GM19099 (cell line): Measurements from ENCODE around the gene ARRB2.

Experiments
- POLR2A ChIP-seq: IDR thresholded peaks from 3 replicates; pipeline ENCODE4 v1.6.1; 2011; ENCODE audit warnings: low read depth; ENCODE audit not compliant: insufficient read length; ENCODE audit errors: extremely low read depth

ARRB2 gene

GRCh38 chr17:4709794-4710692, at the start of gene ARRB2:
TSS of gene ARRB2 (plus strand) at chr17:4710632. CDS start at chr17:4710722, 90 bp downstream.
- peak; percentile 54 for TF ChIP-seq POLR2A

GRCh38 chr17:4663711-4664110, 46.7 kb upstream of the ARRB2 start:
- TF ChIP-seq POLR2A = no peak

- TF ChIP-seq POLR2A = no peak
Observed at GRCh38 chr17:4664230-4664629, 46.2 kb upstream of the ARRB2 start.

- TF ChIP-seq POLR2A = no peak
Observed at GRCh38 chr17:4665027-4665426, 45.4 kb upstream of the ARRB2 start.

GRCh38 chr17:4666296-4666695, 44.1 kb upstream of the ARRB2 start:
- no peak for TF ChIP-seq POLR2A

GRCh38 chr17:4667166-4667565, 43.3 kb upstream of the ARRB2 start:
- no peak for TF ChIP-seq POLR2A

GRCh38 chr17:4672055-4672630, 38.3 kb upstream of the ARRB2 start:
- TF ChIP-seq POLR2A = no peak

- no peak for TF ChIP-seq POLR2A
Observed at GRCh38 chr17:4672751-4673150, 37.7 kb upstream of the ARRB2 start.

GRCh38 chr17:4673169-4673568, 37.3 kb upstream of the ARRB2 start:
- TF ChIP-seq POLR2A = no peak

GRCh38 chr17:4673986-4674684, 36.3 kb upstream of the ARRB2 start:
- TF ChIP-seq POLR2A = no peak

- no peak for TF ChIP-seq POLR2A
Observed at GRCh38 chr17:4674685-4674998, 35.8 kb upstream of the ARRB2 start.

GRCh38 chr17:4675791-4676190, 34.6 kb upstream of the ARRB2 start:
- TF ChIP-seq POLR2A = no peak

- TF ChIP-seq POLR2A = no peak
Observed at GRCh38 chr17:4676791-4677190, 33.6 kb upstream of the ARRB2 start.

GRCh38 chr17:4678448-4679026, 31.9 kb upstream of the ARRB2 start:
- TF ChIP-seq POLR2A = no peak

GRCh38 chr17:4679658-4680057, 30.8 kb upstream of the ARRB2 start:
- TF ChIP-seq POLR2A = no peak
